ENCODE measurements around the gene MBLAC1.
"Not testable (repeated sequence)": the region's sequence is repeated elsewhere in the genome, so short reads cannot be mapped to it uniquely, and the experiment has no call there.

MBLAC1 gene

DNA sequence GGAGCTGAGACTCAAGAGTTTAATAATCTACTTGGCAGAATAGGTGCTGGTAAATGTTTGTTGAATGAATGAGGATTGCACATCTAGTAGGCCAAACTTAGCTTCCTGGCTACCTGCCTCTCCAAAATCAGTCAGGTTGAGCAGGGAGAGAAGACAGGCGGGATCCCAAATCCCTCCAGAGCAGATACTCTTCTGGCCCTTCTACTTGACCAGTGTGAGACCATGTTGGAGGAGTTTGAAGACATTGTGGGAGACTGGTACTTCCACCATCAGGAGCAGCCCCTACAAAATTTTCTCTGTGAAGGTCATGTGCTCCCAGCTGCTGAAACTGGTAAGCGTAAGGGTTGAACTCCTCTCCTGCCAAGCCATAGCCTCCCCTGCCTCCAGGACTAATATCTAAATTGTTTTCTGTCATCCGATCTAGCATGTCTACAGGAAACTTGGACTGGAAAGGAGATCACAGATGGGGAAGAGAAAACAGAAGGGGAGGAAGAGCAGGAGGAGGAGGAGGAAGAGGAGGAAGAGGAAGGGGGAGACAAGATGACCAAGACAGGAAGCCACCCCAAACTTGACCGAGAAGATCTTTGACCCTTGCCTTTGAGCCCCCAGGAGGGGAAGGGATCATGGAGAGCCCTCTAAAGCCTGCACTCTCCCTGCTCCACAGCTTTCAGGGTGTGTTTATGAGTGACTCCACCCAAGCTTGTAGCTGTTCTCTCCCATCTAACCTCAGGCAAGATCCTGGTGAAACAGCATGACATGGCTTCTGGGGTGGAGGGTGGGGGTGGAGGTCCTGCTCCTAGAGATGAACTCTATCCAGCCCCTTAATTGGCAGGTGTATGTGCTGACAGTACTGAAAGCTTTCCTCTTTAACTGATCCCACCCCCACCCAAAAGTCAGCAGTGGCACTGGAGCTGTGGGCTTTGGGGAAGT lies 2.2 kb upstream of the MBLAC1 start:
- DNase-seq: no peak

DNA sequence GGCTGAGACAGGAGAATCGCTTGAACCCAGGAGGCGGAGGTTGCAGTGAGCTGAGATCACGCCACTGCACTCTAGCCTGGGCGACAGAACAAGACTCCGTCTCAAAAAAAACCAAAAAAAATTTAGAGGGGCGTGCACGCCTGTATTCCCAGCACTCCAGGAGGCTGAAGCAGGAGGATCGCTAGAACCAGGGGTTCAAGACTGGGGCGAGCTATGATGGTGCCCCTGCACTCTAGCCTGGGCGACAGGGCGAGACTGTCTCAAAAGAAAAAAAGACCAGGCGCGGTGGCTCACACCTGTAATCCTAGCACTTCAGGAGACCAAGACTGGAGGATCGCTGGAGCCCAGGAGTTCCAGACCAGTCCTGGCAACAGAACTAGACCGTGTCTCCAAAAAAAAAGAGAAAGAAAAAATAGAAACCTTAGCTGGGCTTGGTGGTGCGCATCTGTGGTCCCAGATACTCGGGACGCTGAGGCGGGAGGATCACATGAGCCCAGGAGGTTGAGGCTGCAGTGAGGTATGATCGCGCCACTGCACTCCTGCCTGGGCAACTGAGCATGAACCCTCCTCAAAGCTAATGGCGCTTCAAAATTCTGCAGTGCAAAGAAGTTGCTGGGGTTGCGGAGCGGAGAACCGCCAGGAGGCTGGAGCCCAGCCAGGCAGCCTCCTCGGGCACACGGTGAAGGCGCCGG lies 382 bp upstream of the MBLAC1 start:
- peak in 1 of 14 donors; percentile 80 for DNase-seq

DNA sequence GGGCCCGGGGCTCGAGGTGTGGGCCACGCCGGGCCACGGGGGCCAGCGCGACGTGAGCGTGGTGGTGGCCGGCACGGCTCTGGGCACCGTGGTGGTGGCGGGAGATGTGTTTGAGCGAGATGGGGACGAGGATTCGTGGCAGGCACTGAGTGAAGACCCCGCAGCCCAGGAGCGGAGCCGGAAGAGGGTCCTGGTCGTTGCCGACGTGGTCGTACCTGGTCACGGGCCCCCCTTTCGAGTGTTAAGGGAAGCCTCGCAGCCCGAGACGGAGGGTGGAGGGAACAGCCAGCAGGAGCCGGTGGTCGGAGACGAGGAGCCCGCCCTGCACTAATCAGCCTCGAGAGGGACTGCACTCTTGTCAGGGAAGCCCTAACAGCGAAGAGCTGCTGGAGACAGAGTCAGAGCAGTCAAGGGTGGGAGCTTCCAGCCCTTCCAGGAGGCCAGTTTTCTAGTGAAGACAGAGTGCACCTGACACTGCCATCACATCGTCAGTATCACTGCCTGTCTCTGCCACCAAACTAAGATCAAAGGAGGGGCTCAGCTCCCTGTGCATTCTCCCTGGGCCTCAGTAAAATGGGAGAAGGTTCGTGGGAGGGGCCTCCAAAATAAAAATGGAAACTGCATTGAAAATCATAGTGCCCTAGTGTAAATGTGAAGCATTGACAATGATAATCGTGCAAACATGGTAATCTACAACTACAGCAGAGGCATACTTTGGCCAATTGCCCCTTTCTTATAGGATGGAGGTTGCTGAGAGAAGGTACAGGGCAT lies 1.3 kb downstream of the MBLAC1 start:
- DNase-seq: peak in 2 of 14 donors; percentile 14 to 45

DNA sequence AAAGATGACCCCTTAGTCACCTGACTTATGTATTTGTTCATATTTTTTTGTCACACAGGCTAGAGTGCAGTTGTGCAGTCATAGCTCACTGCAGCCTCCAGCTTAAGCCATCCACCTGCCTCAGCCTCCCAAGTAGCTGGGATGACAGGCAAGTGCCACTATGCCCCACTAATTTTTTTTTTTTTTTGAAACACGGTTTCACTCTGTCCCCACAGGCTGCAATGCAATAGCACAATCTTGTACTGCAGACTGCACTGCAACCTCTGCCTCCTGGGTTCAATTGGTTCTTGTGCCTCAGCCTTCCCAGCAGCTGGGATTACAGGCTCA lies 1.8 kb downstream of the MBLAC1 start:
- no peak for DNase-seq

DNA sequence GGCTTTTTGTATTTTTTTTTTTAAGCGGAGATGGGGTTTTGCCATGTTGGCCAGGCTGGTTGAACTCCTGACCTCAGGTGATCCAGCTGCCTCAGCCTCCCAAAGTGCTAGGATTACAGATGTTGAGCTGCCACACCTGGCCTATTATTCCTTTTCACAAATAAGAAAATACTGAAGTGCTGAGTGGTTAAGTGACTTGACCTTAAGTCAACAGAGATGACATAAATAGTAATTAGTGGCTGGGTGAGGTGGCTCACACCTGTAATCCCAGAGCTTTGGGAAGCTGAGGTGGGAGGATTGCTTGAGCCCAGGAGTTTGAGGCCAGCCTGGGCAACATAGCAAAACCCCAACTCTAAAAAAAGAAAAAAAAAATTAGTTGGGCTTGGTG lies 3.4 kb downstream of the MBLAC1 start:
- DNase-seq: not testable (repeated sequence)

DNA sequence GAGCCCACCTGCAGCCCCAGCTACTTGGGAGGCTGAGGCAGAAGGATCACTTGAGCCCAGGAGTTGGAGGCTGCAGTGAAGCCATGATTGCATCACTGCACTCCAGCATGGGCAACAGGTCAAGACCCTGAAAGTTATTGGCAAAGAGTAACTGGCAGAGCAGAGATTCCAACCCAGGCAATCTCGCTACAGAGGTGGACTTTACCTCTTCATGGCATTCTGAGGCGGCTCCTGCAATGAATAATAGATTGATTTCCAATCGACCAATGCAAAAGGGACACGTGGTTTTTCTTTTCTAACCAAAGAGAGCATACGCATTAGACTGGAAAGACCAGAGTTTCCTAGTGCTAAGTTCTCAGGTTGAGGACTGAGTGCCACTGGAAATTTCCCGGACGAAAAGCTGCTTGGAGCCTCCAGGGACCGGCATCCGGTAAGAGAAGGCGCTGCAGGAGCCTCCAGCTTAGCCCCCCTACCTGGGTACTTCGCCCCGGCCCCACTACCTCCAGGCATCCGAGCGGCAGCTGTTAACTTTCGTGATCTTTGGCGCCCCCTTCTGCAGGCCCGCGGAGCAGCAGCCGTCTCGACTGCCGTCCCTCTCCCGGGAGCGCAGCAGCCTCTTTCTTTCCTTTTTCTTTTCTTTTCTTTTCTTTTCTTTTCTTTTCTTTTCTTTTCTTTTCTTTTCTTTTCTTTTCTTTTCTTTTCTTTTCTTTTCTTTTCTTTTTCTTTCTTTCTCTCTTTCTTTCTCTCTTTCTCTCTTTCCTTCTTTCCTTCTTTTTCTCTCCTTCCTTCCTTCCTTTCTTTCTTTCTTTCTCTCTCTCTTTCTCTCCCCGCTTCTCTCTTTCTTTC lies 4.1 kb downstream of the MBLAC1 start:
- peak in 12 of 14 donors; percentile 10 to 78 (median 44) for DNase-seq

DNA sequence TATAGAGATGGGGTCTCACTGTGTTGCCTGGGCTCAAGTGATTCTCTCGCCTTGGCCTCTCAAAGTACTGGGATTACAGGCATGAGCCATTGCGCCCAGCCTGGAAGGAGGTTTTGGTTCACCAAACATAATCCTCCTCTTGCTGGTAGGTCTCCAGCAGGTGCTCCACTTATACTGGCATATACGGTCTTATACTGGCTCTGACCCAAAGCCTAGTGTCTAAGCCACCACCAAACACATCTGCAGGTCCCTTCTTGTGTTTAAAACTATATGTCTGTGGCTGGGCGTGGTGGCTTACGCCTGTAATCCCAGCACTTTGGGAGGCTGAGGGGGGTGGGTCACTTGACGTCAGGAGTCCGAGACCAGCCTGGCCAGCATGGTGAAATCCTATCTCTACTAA lies 5.4 kb downstream of the MBLAC1 start:
- DNase-seq: no peak

DNA sequence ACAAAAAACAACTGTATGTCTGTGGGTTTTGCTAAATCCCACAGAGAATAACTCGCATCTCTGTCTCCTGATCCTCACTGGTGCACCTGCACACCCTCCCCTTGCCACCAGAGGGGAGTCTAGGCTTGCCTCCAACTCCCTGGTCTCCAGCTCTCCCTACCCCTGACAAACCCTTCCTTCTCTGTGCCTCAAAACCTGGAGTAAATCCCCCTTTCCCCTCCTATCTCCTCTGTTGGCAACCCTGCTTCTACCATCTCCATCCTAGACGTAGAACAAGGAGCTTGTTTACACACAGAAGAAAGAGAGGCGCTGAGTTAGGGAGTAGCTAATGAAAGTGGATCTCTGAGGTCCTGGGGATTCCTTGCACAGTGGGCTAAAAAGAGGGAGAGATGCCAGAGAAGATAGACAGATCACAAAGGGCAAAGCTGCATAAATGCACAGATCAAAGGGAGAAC lies 6.0 kb downstream of the MBLAC1 start:
- DNase-seq: peak in 7 of 14 donors; percentile 5 to 25 (median 16)

DNA sequence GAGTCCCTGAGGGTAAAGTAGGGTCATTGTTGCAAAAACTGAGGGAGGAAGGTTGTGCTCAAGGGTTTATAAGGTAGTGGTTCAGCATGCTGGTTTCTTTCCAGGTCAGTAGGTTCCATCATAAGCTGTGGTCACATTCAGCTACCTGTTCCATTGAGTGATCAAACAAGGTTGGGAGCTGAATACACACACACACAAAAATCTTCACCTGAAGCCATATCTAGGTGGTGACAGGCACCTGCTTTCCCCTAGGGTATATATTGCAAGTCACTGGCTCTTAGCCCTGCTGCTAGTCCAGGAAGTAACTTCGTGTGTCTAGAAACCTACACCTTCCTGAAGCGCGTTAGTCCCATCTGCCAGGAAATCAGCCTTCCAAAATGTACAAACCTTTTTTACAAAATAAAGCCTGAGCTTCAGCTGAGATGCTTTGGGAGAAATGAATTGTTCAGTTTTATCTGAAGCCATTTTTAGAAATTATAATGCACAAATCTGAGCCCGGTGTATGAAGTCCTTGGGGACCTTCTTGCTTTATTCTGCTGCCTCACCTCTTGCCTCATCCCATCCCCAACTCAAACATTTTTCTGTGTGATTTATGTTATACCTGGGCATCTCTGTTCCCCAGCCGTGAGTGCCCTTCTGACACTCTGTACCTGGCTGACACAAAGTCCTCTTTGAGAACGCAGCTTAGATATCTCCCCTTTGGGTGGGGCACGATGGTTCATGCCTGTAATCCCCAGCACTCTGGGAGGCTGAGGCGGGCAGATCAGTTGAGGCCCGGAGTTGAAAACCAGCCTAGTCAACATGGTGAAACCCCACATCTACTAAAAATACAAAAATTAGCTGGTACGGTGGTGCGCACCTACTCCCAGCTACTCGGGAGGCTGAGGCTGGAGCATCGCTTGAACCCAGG lies 11.3 kb downstream of the MBLAC1 start:
- no peak for DNase-seq

DNA sequence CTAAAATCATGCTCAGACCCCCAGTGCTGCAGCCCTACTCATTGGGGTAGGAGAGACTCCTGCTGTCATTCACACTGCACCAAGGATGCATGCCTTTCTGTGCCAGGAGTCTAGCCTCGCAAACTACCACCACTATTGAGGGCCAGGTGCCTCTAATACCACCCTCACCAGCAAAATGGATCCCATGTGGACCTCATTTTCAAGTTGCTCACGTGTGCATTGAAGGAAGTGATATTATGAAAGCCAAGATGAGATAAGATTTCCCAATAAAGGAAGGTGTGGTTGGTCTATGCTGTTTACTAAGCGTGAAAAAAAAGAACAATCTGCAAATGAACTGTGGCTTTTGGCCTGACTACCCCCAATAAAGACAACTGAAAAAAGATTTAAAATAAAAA lies 14.8 kb downstream of the MBLAC1 start:
- DNase-seq: no peak

DNA sequence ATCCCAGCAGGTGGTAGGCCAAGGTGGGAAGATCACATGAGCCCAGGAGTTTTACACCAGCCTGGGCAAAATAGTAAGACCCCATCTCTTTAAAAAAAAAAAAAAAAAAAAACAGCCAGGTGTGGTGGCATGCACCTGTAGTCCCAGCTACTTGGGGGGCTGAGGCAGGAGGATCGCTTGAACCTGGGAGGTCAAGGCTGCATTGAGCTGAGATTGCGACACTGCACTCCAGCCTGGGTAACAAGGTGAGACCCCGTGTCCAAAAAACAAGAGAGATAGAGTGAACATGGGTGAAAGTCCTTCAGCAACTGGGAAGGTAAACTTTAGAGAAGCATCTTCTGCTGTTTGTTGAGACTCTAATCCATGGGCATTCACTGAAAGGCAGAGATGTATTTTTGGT lies 15.7 kb downstream of the MBLAC1 start:
- DNase-seq: no peak

DNA sequence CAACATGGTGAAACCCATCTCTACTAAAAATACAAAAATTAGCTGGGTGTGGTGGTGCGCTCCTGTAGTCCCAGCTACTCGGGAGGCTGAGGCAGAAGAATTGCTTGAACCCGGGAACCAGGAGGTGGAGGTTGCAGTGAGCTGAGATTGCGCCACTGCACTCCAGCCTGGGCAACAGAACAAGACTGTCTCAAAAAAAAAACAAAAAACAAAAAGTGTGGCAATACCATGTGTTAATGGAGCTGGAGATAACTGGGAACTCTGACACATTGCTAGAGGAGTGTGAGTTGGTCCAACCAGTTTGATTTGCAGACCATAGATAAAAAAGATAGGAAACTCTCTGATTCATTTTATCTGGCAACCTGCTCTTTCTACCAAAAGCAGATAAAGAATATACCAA lies 19.6 kb downstream of the MBLAC1 start:
- not testable (repeated sequence) for DNase-seq

DNA sequence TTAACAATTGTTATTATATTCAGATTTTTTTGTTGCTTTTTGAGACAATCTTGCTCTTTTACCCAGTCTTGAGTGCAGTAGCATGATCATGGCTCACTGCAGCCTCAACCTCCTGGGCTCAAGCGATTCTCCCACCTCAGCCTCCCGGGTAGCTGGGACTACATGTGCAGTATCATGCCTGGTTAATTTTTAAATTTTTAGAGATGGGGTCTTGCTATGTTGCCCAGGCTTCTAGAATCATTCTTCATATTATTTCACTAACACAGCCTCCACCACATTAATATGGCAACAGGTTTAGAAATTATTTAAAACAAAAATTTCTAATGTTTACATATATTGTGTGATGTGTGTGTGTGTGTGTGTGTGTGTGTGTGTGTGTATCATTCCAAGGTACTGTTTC lies 20.5 kb downstream of the MBLAC1 start:
- no peak for DNase-seq

DNA sequence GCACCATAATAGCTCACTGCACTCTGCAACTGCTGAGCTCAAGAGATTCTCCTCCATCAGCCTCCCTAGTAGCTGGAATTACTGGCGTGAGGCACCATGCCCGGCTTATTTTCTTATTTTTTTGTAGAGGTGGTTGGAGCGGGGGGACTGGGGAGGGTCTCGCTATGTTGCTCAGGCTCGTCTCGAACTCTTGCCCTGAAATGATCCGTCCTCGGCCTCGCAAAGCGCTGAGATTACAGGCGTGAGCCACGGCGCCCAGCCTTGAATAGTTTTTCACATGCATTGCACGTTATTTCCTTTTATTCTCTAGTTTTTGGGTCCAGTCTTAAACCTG lies 21.4 kb downstream of the MBLAC1 start:
- no peak for DNase-seq

DNA sequence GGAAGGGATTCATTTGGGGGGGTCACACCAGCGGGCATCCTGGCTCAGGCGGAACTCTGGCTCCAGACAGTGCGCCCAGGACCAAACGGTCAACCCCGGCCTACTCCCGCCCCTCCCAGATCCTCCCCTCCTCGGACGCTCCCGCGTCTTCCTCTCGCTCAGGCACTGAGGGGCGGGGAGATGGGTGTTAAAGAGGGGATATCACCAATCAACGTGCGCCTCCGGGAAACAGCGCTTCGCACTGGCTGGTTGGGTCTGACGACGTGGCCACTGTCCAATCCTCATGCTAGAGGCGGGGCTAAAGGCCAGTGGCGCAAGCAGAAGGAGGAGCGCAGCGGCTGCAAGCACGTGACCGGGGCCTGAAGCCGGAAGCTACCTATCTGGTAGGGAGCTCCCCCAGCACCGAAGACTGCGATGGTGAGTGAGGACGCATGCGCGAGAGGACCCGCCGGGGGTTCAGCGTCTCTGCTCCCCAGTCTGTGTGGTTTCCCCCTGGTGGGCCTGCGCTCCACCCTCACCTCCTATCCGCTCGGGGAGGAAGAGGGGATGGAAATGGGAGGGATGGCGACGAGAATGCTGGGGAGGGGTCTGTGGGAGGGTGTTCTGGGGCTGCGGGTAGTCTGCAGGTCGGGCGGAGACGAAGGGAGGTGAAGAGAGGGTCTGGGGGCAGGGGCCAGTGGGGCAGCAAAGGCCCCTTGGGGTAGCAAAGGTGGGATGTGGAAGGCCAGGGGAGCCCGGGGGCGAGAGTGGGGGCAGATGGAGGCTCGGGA lies 22.0 kb downstream of the MBLAC1 start, which contains the start of gene LAMTOR4:
Gene LAMTOR4 (plus strand): TSS at position 360 of the 770 bp plus-strand sequence. CDS start 55 bp downstream, at position 415.
- DNase-seq: peak; percentile 81 to 100 (median 97)

DNA sequence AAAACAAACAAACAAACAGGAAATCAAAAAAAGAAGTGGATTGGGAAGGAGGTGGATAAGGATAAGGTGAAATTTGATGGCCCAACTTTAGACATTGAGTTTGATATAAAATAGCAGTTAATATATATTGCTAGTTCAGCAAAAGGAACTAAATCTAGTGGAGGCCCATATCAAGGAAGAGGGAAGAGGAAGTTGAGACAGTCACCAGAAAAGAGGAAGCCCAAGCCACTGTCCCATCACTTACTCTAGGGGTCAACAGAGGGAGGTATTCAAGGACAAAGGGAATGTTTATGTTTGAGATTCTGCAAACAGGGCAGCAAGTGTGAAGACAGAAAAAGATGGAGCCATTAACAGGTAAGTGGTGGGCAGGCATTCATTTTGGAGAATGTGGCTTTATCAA lies 25.6 kb downstream of the MBLAC1 start:
- no peak for DNase-seq

DNA sequence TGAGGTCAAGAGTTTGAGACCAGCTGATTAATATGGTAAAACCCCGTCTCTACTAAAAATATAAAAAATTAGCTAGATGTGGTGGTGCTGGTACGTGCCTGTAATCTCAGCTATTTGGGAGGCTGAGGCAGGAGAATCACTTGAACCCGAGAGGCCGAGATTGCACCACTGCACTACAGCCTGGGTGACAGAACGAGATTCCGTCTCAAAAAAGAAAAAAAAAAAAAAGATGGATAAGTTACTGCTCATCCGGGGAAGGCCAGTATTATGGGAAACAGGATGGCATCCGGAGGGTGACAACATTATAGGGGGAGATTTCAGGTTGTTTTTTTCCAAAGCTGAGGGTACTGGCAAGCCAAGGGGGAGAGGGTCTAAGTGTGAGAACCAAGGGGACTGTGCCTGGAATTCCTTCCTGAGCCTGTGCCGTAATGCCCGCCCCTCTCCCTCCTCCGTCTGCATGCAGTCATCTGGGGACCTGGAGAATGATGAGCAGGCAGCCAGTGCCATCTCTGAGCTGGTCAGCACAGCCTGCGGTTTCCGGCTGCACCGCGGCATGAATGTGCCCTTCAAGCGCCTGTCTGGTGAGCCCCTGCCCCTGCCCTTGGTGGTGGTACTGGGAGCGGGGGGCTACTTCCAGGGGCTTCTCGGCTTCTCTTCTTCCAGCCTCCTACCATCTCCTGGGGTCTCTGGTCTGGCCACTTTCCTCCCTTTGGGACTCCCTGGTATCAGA lies 26.3 kb downstream of the MBLAC1 start:
- no peak for DNase-seq

DNA sequence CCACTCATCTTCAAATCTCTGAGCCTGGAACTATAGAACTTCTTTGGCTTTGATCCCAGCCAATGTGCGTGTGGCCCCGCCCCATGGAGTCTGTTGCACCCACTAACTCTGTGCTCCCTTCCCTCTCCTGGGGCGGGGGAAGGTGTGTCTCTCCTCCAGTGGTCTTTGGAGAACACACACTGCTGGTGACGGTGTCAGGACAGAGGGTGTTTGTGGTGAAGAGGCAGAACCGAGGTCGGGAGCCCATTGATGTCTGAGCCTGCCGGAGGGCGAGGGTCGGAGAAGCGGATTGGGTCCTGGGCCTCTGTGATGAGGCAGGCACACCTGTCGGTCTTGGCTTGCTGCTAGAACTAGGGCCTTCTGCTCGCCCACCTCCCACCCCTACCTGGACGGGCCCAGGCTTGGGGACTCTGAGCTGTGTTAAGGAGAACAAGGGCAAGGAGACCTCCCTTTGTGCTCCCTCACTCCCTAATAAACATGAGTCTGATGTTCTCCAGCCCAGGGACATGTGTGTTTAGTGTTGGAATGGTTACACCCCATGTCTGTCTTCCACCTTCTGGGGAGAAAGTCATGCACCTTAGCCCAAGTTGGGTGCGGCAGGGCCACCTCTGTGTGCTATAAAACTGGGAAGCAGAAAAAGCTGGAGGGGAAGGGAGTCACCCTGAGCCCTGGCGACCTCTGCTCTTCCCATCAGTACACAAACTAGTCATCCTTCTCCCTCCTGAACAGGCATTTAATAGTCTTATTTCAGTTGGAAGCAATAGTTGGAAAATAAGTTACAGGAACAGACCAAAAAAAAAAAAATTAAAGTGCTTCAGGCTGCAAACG lies 27.2 kb downstream of the MBLAC1 start:
- DNase-seq: no peak
